ENCODE results near the gene MYH11.

The MYH11 gene

DNA sequence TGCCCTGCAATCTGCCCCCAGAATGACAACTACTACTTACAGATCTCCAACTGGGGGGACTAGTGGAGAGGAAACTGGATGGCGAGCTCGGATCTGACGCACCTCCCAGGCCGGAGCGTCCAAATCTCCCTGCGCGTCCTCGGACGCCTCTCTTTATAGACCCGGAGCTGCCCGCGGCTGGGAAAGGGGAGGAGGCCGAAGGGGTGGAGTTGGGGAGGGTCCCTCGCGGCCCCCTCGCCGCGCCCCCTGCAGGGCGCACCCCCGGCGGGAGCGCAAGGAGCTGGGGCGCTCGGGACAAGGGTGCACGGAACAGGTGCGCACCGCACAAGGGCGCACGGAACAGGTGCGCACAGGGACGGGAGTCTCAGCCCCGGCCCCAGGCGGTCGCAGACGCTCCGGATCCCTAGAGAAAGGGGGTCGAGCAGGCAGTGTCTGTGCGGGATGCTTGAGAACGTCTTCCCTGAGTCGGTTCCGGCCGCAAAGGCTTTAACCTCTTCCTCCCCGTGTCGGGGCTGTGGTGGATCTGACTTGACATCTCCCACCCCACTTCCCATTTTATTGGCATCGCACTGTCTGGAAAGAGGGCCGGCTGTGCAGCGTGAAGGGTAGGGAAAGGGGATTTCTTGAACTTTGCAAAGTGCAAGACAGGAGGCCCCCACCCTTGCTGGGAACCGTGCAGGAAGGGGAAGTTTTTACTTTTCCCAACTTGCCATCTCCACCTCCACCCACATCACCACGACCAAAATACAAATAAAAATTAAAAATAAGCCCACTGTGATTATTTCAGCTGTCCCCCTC is at the start of gene MYH11:
Gene MYH11, minus strand, starts transcription at position 128 of the 798 bp plus-strand sequence. CDS start 18,776 bp downstream, outside the sequence.
- DNase-seq = no peak

GRCh38 chr16:15906439-15906838 is 49.6 kb upstream of the MYH11 start:
- no peak for DNase-seq

DNA sequence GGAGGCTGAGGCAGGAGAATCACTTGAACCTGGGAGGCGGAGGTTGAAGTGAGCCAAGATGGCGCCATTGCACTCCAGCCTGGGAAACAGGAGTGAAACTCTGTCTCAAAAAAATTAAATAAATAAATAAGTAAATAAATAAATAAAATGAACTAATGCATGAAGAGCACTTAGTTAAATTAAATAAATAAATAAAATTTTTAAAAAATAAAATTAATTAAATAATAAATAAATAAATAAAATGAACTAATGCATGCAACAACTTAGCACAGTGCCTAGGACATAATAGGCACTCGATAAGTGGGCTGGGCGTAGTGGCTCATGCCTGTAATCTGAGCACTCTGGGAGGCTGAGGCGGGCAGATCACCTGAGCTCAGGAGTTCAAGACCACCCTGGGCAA is 47.1 kb upstream of the MYH11 start:
- DNase-seq = no peak

DNA sequence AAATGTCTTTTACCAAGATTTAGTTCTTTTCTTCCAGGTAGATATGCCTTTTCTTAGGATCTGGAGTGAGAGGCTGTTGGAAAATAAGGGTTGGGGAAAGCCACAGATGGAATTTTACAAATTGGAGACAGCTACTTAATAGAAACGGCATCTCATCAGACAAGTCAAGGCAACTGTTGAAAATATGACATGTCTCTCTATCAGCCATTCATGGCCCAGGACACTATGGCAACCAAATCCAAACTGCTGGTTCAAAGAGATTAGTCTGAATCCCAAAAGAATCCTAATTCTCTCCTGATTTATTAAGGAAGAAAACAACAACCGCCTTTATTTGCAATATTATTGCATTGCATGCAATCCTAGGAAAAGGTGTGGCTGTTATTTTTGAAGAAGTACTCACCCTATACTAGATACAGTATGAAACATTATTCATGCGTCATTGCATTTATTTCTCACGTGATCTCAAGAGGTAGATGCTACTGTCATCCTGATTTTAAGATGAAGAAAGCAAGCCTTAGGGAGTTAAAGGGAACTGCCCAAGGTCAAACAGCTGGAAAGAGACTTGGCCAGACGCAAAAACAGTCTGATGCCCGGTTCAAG is 44.2 kb upstream of the MYH11 start:
- no peak for DNase-seq

DNA sequence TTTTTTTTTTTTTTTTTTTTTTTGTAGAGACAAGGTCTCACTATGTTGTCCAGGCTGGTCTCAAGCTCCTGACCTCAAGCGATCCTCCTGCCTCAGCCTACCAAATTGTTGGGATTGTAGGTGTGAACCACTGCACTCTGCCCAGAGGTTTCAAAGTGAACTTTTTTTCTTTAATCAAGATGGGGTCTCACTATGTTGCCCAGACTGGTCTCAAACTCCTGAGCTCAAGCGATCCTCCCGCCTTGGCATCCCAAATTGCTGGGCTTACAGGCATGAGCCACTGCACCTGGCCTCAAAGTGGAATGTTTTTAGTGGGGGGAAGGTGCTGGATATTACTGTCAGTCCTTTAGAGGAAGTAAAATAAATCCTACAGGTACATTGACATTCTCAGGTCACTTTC is 43.5 kb upstream of the MYH11 start:
- no peak for DNase-seq

- DNase-seq = no peak
Measured at GRCh38 chr16:15899538-15900100, 42.8 kb upstream of the MYH11 start.

DNA sequence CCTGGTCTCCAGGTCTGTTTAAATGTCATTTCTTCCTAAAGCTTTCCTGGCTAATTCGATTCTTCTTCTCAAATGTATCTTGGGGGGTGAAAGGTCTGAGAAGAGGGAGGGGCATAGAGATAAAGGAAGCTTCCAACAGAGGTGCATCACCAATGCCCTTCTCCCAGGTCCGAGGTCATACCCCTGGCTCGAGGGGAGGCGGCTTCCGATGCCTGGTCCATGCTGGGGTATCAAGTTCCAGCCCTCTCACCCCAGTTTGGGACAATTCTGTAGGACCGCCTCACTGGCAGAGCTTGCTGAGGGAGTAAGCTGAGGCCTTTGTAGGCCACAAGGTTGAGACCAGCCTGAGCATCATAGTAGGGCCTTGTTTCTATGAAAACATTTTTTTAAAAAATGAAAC is 41.8 kb upstream of the MYH11 start:
- no peak for DNase-seq

GRCh38 chr16:15897834-15898254 is 41.0 kb upstream of the MYH11 start:
- no peak for DNase-seq

DNA sequence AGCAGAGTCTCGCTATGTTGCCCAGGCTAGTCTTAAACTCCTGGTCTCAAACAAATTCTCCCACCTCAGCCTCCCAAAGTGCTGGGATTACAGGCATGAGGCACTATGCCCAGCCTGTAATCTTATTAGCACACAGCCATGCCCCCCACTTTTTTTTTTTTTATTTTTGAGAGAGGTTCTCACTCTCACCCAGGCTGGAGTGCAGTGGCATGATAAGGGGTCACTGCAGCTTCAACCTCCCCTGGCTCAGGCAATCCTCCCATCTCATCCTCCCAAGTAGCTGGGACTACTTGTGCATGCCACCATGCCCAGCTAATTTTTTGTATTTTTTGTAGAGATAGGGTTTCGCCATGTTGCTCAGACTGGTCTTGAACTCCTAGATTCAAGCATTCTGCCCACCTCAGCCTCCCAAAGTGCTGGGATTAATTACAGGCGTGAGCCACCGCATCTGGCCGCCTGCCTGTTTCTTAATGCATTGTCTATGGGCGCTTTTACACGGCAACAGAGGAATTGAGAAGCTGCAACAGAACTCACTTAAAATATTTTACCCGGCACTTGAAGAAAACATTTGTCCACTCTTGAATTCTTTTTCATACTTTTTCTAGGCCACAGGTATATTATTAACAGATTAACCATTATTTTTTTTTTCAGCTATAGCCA is 40.4 kb upstream of the MYH11 start:
- no peak for DNase-seq

GRCh38 chr16:15894571-15895374 is 37.9 kb upstream of the MYH11 start:
- no peak for DNase-seq

GRCh38 chr16:15891508-15891907 is 34.7 kb upstream of the MYH11 start:
- no peak for DNase-seq

- DNase-seq = peak; percentile 43
Measured at GRCh38 chr16:15888072-15888976, 31.5 kb upstream of the MYH11 start, which contains the start of gene CEP20. CEP20 (minus strand) TSS chr16:15888603; CDS start chr16:15888585, 18 bp downstream.

DNA sequence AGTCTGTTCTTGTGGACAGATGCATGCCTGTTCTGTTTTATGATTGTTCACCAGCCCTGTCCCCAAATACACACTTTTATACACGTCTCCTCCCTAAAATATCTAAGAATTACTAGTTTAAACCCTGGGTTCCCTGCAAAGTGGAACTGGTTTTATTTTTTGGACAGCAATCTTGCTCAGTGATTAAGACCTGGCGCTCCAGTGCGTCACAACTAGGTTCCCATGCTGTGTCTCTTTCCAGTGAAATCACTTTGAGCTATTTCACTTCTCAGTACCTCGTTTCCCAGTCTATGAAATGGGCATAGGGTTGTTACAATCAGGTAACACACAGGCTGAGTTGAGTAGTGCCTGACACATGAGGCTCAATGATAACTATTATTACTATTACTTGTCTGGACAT is 30.5 kb upstream of the MYH11 start:
- no peak for DNase-seq

- DNase-seq = no peak
Measured at GRCh38 chr16:15886078-15886477, 29.2 kb upstream of the MYH11 start.

GRCh38 chr16:15885560-15886001 is 28.8 kb upstream of the MYH11 start:
- DNase-seq = no peak

- no peak for DNase-seq
Measured at GRCh38 chr16:15882563-15882962, 25.7 kb upstream of the MYH11 start.

GRCh38 chr16:15881794-15882379 is 25.1 kb upstream of the MYH11 start:
- DNase-seq = no peak

DNA sequence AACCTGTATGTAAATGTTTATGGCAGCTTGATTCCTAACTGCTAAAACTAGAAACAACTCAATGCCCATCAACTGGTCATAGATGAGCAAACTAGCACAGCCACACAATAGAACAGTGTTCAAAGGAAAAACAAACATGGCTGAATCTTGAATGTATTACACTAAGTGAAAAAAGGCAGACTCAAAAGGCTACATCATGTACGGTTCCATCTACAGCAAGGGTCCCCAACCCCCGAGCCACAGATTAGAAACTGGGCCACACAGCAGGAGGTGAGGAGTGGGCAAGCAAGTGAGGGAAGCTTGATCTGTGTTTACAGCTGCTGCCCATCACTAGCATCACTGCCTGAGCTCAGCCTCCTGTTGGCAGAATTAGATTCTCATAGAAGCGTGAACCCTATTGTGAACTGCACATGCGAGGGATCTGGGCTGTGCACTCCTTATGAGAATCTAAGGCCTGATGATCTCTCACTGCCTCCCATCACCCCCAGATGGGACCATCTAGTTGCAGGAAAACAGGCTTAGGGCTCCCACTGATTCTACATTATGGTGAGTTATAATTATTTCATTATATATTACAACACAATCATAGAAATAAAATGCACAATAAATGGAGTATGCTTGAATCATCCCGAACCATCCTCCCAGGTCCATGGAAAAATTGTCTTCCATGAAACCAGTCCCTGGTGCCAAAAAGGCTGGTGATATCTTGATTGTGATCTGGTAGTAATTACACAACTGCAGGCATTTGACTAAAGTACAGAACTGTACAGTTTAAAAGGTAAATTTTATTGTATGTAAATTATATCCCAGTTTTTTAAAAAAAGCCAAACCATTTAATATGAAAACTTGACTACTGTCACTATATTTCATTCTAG is 23.8 kb upstream of the MYH11 start:
- DNase-seq = no peak

- DNase-seq = no peak
Measured at GRCh38 chr16:15879255-15879811, 22.5 kb upstream of the MYH11 start.

DNA sequence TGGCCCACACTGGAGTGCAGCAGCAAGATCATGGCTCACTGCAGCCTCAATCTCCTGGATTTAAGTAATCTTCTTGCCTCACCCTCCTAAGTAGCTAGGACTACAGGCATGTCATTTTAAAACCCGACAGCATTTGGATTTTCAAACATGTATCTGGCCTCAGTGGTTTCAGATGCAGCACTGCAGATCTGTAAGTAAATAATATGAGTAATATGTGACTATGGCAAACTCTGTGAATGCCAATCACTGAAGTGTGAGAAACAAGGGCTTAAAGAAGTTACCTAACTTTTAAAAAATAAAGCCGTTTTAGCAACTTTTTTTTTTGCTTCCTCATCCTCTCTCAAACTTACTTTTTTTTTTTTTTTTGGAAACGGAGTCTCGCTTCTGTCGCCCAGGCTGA is 19.7 kb upstream of the MYH11 start:
- no peak for DNase-seq
